ENCODE data around the gene CDC42EP3.
A peak's percentile ranks its signal among the peaks of the same experiment; 100 is the strongest.

CDC42EP3 gene

GRCh38 chr2:37683921-37684780 lies 12.7 kb upstream of the CDC42EP3 start:
- DNase-seq (ENCODE audit: low read depth), result no peak

- no peak for DNase-seq (ENCODE audit: low read depth)
These were observed 11.8 kb upstream of the CDC42EP3 start for GRCh38 chr2:37683241-37683640.

GRCh38 chr2:37682473-37682872 lies 11.0 kb upstream of the CDC42EP3 start:
- DNase-seq (ENCODE audit: low read depth), result no peak

GRCh38 chr2:37681587-37681986 lies 10.1 kb upstream of the CDC42EP3 start:
- no peak for DNase-seq (ENCODE audit: low read depth)

- DNase-seq (ENCODE audit: low read depth), result no peak
These were observed 7.7 kb upstream of the CDC42EP3 start for GRCh38 chr2:37679072-37679695.

- DNase-seq (ENCODE audit: low read depth), result no peak
These were observed 4.8 kb upstream of the CDC42EP3 start for GRCh38 chr2:37676274-37676673.

- DNase-seq (ENCODE audit: low read depth), result no peak
These were observed 3.5 kb upstream of the CDC42EP3 start for GRCh38 chr2:37674946-37675345.

- DNase-seq (ENCODE audit: low read depth), result no peak
These were observed 1.4 kb upstream of the CDC42EP3 start for GRCh38 chr2:37672870-37673184.

- peak; percentile 49 for DNase-seq (ENCODE audit: low read depth)
These were observed 845 bp upstream of the CDC42EP3 start for GRCh38 chr2:37672104-37672869.

- no peak for DNase-seq (ENCODE audit: low read depth)
These were observed 318 bp upstream of the CDC42EP3 start for GRCh38 chr2:37671816-37672103.

- no peak for DNase-seq (ENCODE audit: low read depth)
These were observed 949 bp downstream of the CDC42EP3 start for GRCh38 chr2:37670378-37671008.

GRCh38 chr2:37669446-37669845 lies 2.0 kb downstream of the CDC42EP3 start:
- DNase-seq (ENCODE audit: low read depth), result no peak

- no peak for DNase-seq (ENCODE audit: low read depth)
These were observed 3.7 kb downstream of the CDC42EP3 start for GRCh38 chr2:37667704-37668103.

- DNase-seq (ENCODE audit: low read depth), result no peak
These were observed 4.7 kb downstream of the CDC42EP3 start for GRCh38 chr2:37666772-37667171.

- no peak for DNase-seq (ENCODE audit: low read depth)
These were observed 5.7 kb downstream of the CDC42EP3 start for GRCh38 chr2:37665604-37666362.

GRCh38 chr2:37665043-37665442 lies 6.4 kb downstream of the CDC42EP3 start:
- DNase-seq (ENCODE audit: low read depth), result no peak

- no peak for DNase-seq (ENCODE audit: low read depth)
These were observed 7.2 kb downstream of the CDC42EP3 start for GRCh38 chr2:37664231-37664643.

- no peak for DNase-seq (ENCODE audit: low read depth)
These were observed 8.1 kb downstream of the CDC42EP3 start for GRCh38 chr2:37663390-37663789.

GRCh38 chr2:37659723-37660122 lies 11.7 kb downstream of the CDC42EP3 start:
- DNase-seq (ENCODE audit: low read depth), result no peak

GRCh38 chr2:37658682-37659081 lies 12.8 kb downstream of the CDC42EP3 start:
- no peak for DNase-seq (ENCODE audit: low read depth)

- no peak for DNase-seq (ENCODE audit: low read depth)
These were observed 14.0 kb downstream of the CDC42EP3 start for GRCh38 chr2:37657471-37657870.

All from stimulated activated CD8-positive, alpha-beta memory T cell treated with anti-CD3 and anti-CD28 coated beads, Interleukin-7, amount 100 ng/mL, for 24 hours (primary cell).